Loucy (cell line): ENCODE results near the gene STRBP.

Experiments
- H2AFZ ChIP-seq: fragments of 200-600 bp; sonication (generic); 2 replicates; pipeline ENCODE4 v1.6.0; 2016; ENCODE audit warnings: antibody characterized with exemption, mild to moderate bottlenecking, low read length, moderate library complexity
- H3F3A ChIP-seq: fragments of 200-600 bp; 2 replicates; pipeline ENCODE4 v1.6.0; 2016; ENCODE audit warnings: antibody characterized with exemption, low read depth, mild to moderate bottlenecking
- H3K27me3 ChIP-seq: fragments of 200-600 bp; sonication (generic); 2 replicates; pipeline ENCODE4 v1.6.1; 2014; ENCODE audit warnings: low read length, mild to moderate bottlenecking; ENCODE audit not compliant: insufficient read depth, poor library complexity, severe bottlenecking
- H3K36me3 ChIP-seq: fragments of 200-600 bp; sonication (generic); 2 replicates; pipeline ENCODE4 v1.6.1; 2016; ENCODE audit warnings: low read length; ENCODE audit not compliant: insufficient read depth
- H3K4me1 ChIP-seq: fragments of 200-600 bp; sonication (generic); 2 replicates; pipeline ENCODE4 v1.5.1; 2014; ENCODE audit warnings: low read length, mild to moderate bottlenecking; ENCODE audit not compliant: insufficient read depth, poor library complexity, severe bottlenecking
- H3K4me2 ChIP-seq: fragments of 200-600 bp; sonication (generic); 2 replicates; pipeline ENCODE4 v1.6.0; 2014; ENCODE audit warnings: antibody characterized with exemption, low read length, low read depth, mild to moderate bottlenecking; ENCODE audit not compliant: poor library complexity, severe bottlenecking
- H3K4me3 ChIP-seq: fragments of 200-600 bp; sonication (generic); 2 replicates; pipeline ENCODE4 v1.5.1; 2014; ENCODE audit warnings: low read length, mild to moderate bottlenecking, mixed read lengths; ENCODE audit not compliant: poor library complexity, severe bottlenecking
- H3K79me2 ChIP-seq: fragments of 200-600 bp; sonication (generic); 2 replicates; pipeline ENCODE4 v1.6.1; 2014; ENCODE audit warnings: low read length; ENCODE audit not compliant: insufficient read depth
- H3K9ac ChIP-seq: fragments of 200-600 bp; sonication (generic); 2 replicates; pipeline ENCODE4 v1.6.0; 2014; ENCODE audit warnings: mild to moderate bottlenecking, low read depth, low read length, moderate library complexity; ENCODE audit not compliant: poor library complexity, severe bottlenecking
- H3K9me2 ChIP-seq: fragments of 200-600 bp; sonication (generic); replicated peaks from 2 replicates; pipeline ENCODE4 v1.6.1; 2016; ENCODE audit warnings: low read depth, low read length, mixed read lengths
- H3K9me3 ChIP-seq: fragments of 200-600 bp; sonication (generic); 2 replicates; pipeline ENCODE4 v1.6.1; 2014; ENCODE audit warnings: mild to moderate bottlenecking, antibody characterized with exemption, low read length, low read depth; ENCODE audit not compliant: insufficient read depth
- H4K20me1 ChIP-seq: fragments of 200-600 bp; sonication (generic); 2 replicates; pipeline ENCODE4 v1.6.0; 2014; ENCODE audit warnings: antibody characterized with exemption, low read length, mild to moderate bottlenecking; ENCODE audit not compliant: insufficient read depth, poor library complexity, severe bottlenecking
- EZH2phosphoT487 ChIP-seq: fragments of 200-600 bp; IDR thresholded peaks from 2 replicates; pipeline ENCODE4 v1.6.1; 2018; ENCODE audit warnings: antibody characterized with exemption, mild to moderate bottlenecking, moderate library complexity, borderline replicate concordance
- TF ChIP-seq, protein P1 (sequence below): fragments of 200-600 bp; sonication (generic); conservative IDR thresholded peaks from 2 replicates; pipeline ENCODE4 v1.5.1; 2014; ENCODE audit warnings: mild to moderate bottlenecking, antibody characterized with exemption, low read length

Gene STRBP

DNA sequence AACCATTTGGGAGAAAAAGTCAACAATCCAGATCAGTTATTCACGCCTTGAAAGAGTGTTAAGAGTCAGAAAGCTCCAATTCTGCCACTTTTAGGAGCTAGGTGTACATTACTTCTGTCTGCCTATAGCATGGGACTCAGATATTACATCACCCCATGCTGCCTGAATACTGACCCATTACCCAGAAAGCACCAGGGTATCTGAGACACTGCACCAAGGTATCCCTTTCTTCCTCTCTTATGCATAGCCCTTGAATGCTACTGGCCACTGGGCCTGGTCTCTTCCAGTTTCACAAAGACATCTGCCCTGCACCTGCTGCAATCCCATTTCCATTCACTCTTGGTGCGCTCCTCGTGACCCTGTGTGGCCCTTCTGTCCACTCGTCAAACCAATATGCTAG lies 2.6 kb downstream of the STRBP start:
- Histone ChIP-seq H3K36me3 (no peaks in the 10 kb centered on the region), H3K27me3 (no peaks in the 10 kb centered on the region), H2AFZ (no peak overlapping the region), H3K4me1 (peaks cover 70% of the 10 kb centered on the region), H3K9ac (peak overlapping the region; percentile 96), H3K4me2 (peak overlapping the region; percentile 75), H3K9me3 (no peaks in the 10 kb centered on the region), H3K4me3 (peak overlapping the region; percentile 85), H3K79me2 (peaks cover 73% of the 10 kb centered on the region), H3F3A (no peaks in the 10 kb centered on the region), H3K9me2 (no peaks in the 10 kb centered on the region), H4K20me1 (peaks cover 59% of the 10 kb centered on the region)
- no peak for TF ChIP-seq EZH2phosphoT487
- TF ChIP-seq, protein P1, sequence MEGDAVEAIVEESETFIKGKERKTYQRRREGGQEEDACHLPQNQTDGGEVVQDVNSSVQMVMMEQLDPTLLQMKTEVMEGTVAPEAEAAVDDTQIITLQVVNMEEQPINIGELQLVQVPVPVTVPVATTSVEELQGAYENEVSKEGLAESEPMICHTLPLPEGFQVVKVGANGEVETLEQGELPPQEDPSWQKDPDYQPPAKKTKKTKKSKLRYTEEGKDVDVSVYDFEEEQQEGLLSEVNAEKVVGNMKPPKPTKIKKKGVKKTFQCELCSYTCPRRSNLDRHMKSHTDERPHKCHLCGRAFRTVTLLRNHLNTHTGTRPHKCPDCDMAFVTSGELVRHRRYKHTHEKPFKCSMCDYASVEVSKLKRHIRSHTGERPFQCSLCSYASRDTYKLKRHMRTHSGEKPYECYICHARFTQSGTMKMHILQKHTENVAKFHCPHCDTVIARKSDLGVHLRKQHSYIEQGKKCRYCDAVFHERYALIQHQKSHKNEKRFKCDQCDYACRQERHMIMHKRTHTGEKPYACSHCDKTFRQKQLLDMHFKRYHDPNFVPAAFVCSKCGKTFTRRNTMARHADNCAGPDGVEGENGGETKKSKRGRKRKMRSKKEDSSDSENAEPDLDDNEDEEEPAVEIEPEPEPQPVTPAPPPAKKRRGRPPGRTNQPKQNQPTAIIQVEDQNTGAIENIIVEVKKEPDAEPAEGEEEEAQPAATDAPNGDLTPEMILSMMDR, result no peak

DNA sequence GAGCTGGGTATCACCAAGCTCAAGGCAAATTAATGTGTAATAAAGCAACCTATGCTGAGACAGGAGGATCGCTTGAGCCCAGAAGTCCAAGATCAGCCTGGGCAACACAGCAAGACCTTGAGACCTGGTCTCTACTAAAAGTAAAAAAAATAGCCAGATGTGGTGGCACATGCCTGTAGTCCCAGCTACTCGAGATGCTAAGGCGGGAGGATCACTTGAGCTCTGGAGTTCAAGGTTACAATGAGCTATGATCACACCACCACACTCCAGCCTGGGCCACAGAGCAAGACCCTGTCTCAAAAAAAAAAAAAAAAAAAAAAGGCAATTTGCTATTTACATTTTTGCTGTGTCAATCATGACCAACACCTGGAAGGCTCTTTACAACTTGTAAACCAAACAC lies 5.2 kb downstream of the STRBP start:
- Histone ChIP-seq H3K4me2 (peak overlapping the region; percentile 58), H3K4me3 (no peak overlapping the region), H3F3A (no peaks in the 10 kb centered on the region), H3K27me3 (no peaks in the 10 kb centered on the region), H3K79me2 (peaks cover 97% of the 10 kb centered on the region), H3K4me1 (peaks cover 73% of the 10 kb centered on the region), H3K9me2 (no peaks in the 10 kb centered on the region), H3K9ac (no peak overlapping the region), H3K36me3 (no peaks in the 10 kb centered on the region), H4K20me1 (peaks cover 70% of the 10 kb centered on the region), H2AFZ (no peak overlapping the region), H3K9me3 (no peaks in the 10 kb centered on the region)
- no peak for TF ChIP-seq EZH2phosphoT487

DNA sequence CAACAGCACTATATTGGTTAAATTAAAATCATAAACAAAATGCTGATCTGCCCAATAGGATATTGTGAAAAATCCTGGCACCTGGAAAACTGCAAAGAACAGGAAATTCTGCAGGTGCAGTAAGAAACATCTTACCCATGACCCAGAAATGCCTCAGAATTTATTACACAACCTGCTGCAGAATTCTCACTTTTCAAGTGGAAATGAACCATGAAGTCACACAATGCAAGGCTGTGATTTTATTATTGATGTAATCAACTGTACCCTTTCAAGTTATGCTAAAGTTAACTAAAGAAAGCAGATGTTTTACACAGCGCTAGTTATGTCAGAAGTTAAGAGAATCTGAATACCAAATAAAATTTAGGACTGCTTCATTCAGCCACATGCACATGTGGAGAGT lies 6.0 kb downstream of the STRBP start:
- no peaks in the 10 kb centered on the region for H3K9me2 ChIP-seq
- no peaks in the 10 kb centered on the region for H3F3A ChIP-seq
- no peaks in the 10 kb centered on the region for H3K9me3 ChIP-seq
- no peak overlapping the region for H3K4me3 ChIP-seq
- no peak overlapping the region for H2AFZ ChIP-seq
- H3K79me2 ChIP-seq, result peaks cover 96% of the 10 kb centered on the region
- H3K9ac ChIP-seq, result no peak overlapping the region
- no peaks in the 10 kb centered on the region for H3K36me3 ChIP-seq
- TF ChIP-seq, protein P1, result no peak
- TF ChIP-seq EZH2phosphoT487, result no peak
- peaks cover 68% of the 10 kb centered on the region for H4K20me1 ChIP-seq
- H3K4me2 ChIP-seq, result peak overlapping the region; percentile 58
- H3K27me3 ChIP-seq, result no peaks in the 10 kb centered on the region
- H3K4me1 ChIP-seq, result peaks cover 67% of the 10 kb centered on the region

DNA sequence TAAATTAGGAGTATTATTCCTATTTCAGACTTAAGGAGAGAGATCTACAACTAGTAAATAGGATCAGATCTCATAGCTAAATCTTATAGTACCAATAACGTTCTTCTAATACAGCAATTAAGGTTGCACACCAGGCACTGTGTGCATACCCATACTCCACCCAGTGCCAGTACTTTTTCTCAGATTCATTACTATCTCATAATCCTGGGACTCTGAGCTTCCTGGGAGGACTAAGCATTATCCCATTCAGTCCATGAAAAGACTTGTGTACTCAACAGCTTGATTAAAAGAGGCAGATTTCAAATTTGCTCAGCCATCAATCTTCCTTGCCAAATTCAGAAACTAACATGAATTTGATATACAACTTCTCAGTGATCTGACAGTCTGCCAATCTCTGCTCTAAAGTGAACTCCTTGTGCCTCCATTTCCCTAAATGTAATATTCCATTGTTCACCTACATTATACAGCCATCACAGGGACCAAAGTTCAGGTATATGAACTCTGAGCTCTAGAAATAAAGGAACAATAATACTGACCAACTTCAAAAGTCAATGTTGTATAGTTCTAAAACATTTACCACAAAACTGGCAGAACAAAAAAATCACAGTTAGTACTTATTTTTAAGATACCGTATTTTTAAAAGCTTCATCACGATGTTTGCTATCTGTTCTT lies 7.2 kb downstream of the STRBP start:
- TF ChIP-seq, protein P1, result no peak
- no peak overlapping the region for H3K4me2 ChIP-seq
- H3K9me2 ChIP-seq, result no peaks in the 10 kb centered on the region
- H3K27me3 ChIP-seq, result no peaks in the 10 kb centered on the region
- no peak overlapping the region for H3K9ac ChIP-seq
- H3K79me2 ChIP-seq, result peaks cover 96% of the 10 kb centered on the region
- H4K20me1 ChIP-seq, result peaks cover 57% of the 10 kb centered on the region
- H3K4me1 ChIP-seq, result peaks cover 55% of the 10 kb centered on the region
- no peaks in the 10 kb centered on the region for H3F3A ChIP-seq
- no peak overlapping the region for H3K4me3 ChIP-seq
- H3K9me3 ChIP-seq, result no peaks in the 10 kb centered on the region
- H2AFZ ChIP-seq, result no peak overlapping the region
- H3K36me3 ChIP-seq, result no peaks in the 10 kb centered on the region
